GM23248 (cell line): Measurements from ENCODE around the gene EME2. TPM values are rescaled to one million over a fixed set of nuclear protein-coding genes. Genes with fewer than 3 reads are reported as not detected.

Experiments used
- DNase-seq: peaks from one replicate; pipeline ENCODE4 v3.0.0-alpha.2; 2015
- H2AFZ ChIP-seq: fragments of 200-600 bp; sonication (generic); 2 replicates; pipeline ENCODE4 v1.6.1; 2016; ENCODE audit warnings: antibody characterized with exemption
- H3F3A ChIP-seq: fragments of 200-600 bp; sonication (generic); 2 replicates; pipeline ENCODE4 v1.6.1; 2016; ENCODE audit warnings: mild to moderate bottlenecking, antibody characterized with exemption, mixed run types; ENCODE audit not compliant: insufficient read depth
- H3K27ac ChIP-seq: fragments of 200-600 bp; sonication (generic); 2 replicates; pipeline ENCODE4 v1.5.1; 2016; ENCODE audit warnings: mild to moderate bottlenecking
- H3K27me3 ChIP-seq: fragments of 200-600 bp; sonication (generic); replicated peaks from 2 replicates; pipeline ENCODE4 v1.6.1; 2016; ENCODE audit warnings: mild to moderate bottlenecking; ENCODE audit not compliant: insufficient read depth
- H3K36me3 ChIP-seq: fragments of 200-600 bp; sonication (generic); 2 replicates; pipeline ENCODE4 v1.6.1; 2016; ENCODE audit warnings: low read depth, mild to moderate bottlenecking
- H3K4me1 ChIP-seq: fragments of 200-600 bp; sonication (generic); 2 replicates; pipeline ENCODE4 v1.6.1; 2016; ENCODE audit warnings: mild to moderate bottlenecking; ENCODE audit not compliant: insufficient read depth
- H3K4me2 ChIP-seq: fragments of 200-600 bp; sonication (generic); one replicate; pipeline ENCODE4 v1.6.1; 2016; ENCODE audit warnings: mild to moderate bottlenecking; ENCODE audit not compliant: unreplicated experiment
- H3K4me3 ChIP-seq: fragments of 200-600 bp; sonication (generic); 2 replicates; pipeline ENCODE4 v1.5.1; 2016; ENCODE audit warnings: mild to moderate bottlenecking
- H3K79me2 ChIP-seq: fragments of 200-600 bp; sonication (generic); 2 replicates; pipeline ENCODE4 v1.6.1; 2016; ENCODE audit warnings: mild to moderate bottlenecking; ENCODE audit not compliant: insufficient read depth
- H3K9ac ChIP-seq: fragments of 200-600 bp; sonication (generic); 2 replicates; pipeline ENCODE4 v1.6.1; 2016; ENCODE audit warnings: mild to moderate bottlenecking
- H3K9me2 ChIP-seq: fragments of 200-600 bp; sonication (generic); 2 replicates; pipeline ENCODE4 v1.6.1; 2016; ENCODE audit warnings: mixed run types, mild to moderate bottlenecking, moderate library complexity; ENCODE audit not compliant: insufficient read depth
- H3K9me3 ChIP-seq: fragments of 200-600 bp; sonication (generic); one replicate; pipeline ENCODE4 v1.6.1; 2017; ENCODE audit warnings: low read depth
- H4K20me1 ChIP-seq: fragments of 200-600 bp; sonication (generic); 2 replicates; pipeline ENCODE4 v1.6.0; 2016; ENCODE audit not compliant: insufficient read depth
- EZH2 ChIP-seq: fragments of 200-600 bp; sonication (generic); IDR thresholded peaks from 2 replicates; pipeline ENCODE4 v1.6.1; 2018; ENCODE audit warnings: antibody characterized with exemption, mild to moderate bottlenecking; ENCODE audit not compliant: insufficient read depth, poor library complexity, severe bottlenecking
- EZH2phosphoT487 ChIP-seq: fragments of 200-600 bp; sonication (generic); IDR thresholded peaks from 2 replicates; pipeline ENCODE4 v1.6.1; 2018; ENCODE audit warnings: antibody characterized with exemption, moderate library complexity, mild to moderate bottlenecking, low read depth; ENCODE audit not compliant: insufficient read depth
- WGBS, 2 experiments: methylation state at CpG; one replicate each; pipeline ENCODE4 v1.1.6; 2015 to 2017; ENCODE audit warnings: low lambda C conversion rate in 2 of 2, low coverage in 1 of 2; ENCODE audit errors: missing lambda C conversion rate in 2 of 2; 5-methylcytosine and 5-hydroxymethylcytosine counted together
- in situ Hi-C: fragments of 300-500 bp; cut with MboI; formaldehyde crosslinking; loops from 2 replicates; pipeline ENCODE4 v1.15.0; 2020
- polyA plus RNA-seq: library from polyadenylated mRNA; unstranded; fragments of >200 nt; fragmentation: Nextera tagmentation; extraction: Ambion mirVana; gene quantifications from 2 replicates; pipeline ENCODE4 v1.2.1, GENCODE V29; 2016
- total RNA-seq: library from RNA; depleted of rRNA; stranded (reverse); fragments of >200 nt; shearing (Covaris generic); gene quantifications from 2 replicates; pipeline ENCODE4 v1.2.3, GENCODE V29; 2014

The EME2 gene
- total and polyA plus RNA-seq, 2 experiments from 2014 or later: 3.1 to 9.3 TPM

GRCh38 chr16:1777375-1778199, 5.0 kb downstream of the EME2 start:
- Histone ChIP-seq H3F3A (0 out of 2 replicates have a peak, but pooled peaks cover 5% of the 10 kb centered on the region), H3K27me3 (no peaks in the 10 kb centered on the region), H4K20me1 (no peaks in the 10 kb centered on the region), H3K27ac (no peak overlapping the region), H2AFZ (no peak overlapping the region), H3K4me3 (no peak overlapping the region), H3K4me1 (0 out of 2 replicates have a peak, but pooled peaks cover 5% of the 10 kb centered on the region), H3K9me3 (no peaks in the 10 kb centered on the region), H3K36me3 (no peaks in the 10 kb centered on the region), H3K9me2 (no peaks in the 10 kb centered on the region), H3K79me2 (peaks cover 42% of the 10 kb centered on the region), H3K4me2 (no peak overlapping the region), H3K9ac (no peak overlapping the region)
- no peak for TF ChIP-seq EZH2phosphoT487
- TF ChIP-seq EZH2: no peak
- WGBS, 2 experiments: 82% methylated on average over 29 to 35 of the region's 36 CpGs
- no peak for DNase-seq
- in situ Hi-C loops: no loop called here

GRCh38 chr16:1778200-1779179, 5.9 kb downstream of the EME2 start:
- Histone ChIP-seq H3K27me3 (no peaks in the 10 kb centered on the region), H3K4me3 (no peak overlapping the region), H3K4me2 (no peak overlapping the region), H2AFZ (no peak overlapping the region), H3K9me3 (no peaks in the 10 kb centered on the region), H3K4me1 (0 out of 2 replicates have a peak, but pooled peaks cover 5% of the 10 kb centered on the region), H4K20me1 (no peaks in the 10 kb centered on the region), H3K36me3 (no peaks in the 10 kb centered on the region), H3K9me2 (no peaks in the 10 kb centered on the region), H3K9ac (no peak overlapping the region), H3K79me2 (peaks cover 47% of the 10 kb centered on the region), H3F3A (0 out of 2 replicates have a peak, but pooled peaks cover 8% of the 10 kb centered on the region), H3K27ac (no peak overlapping the region)
- in situ Hi-C loops: no loop called here
- 81 to 87% methylated on average over 28 to 34 of the region's 34 CpGs for WGBS, 2 experiments
- DNase-seq: no peak
- TF ChIP-seq EZH2 (no peak), EZH2phosphoT487 (no peak)

- Histone ChIP-seq H3K9ac (no peak overlapping the region), H3F3A (0 out of 2 replicates have a peak, but pooled peaks cover 8% of the 10 kb centered on the region), H3K4me2 (no peak overlapping the region), H3K4me3 (no peak overlapping the region), H3K9me2 (no peaks in the 10 kb centered on the region), H3K27me3 (no peaks in the 10 kb centered on the region), H3K79me2 (peaks cover 49% of the 10 kb centered on the region), H4K20me1 (no peaks in the 10 kb centered on the region), H2AFZ (no peak overlapping the region), H3K36me3 (no peaks in the 10 kb centered on the region), H3K9me3 (no peaks in the 10 kb centered on the region), H3K27ac (no peak overlapping the region), H3K4me1 (0 out of 2 replicates have a peak, but pooled peaks cover 5% of the 10 kb centered on the region)
- DNase-seq: no peak
- 77 to 79% methylated on average over 7 to 8 of the region's 8 CpGs for WGBS, 2 experiments
- TF ChIP-seq EZH2: no peak
- TF ChIP-seq EZH2phosphoT487: no peak
- in situ Hi-C loops: no loop called here
Measured at GRCh38 chr16:1779234-1779701, 6.7 kb downstream of the EME2 start.
